Activated CD4-positive, CD25-positive, alpha-beta regulatory T cell treated with anti-CD3 and anti-CD28 coated beads, Interleukin-2, amount 50 U/mL, for 24 hours (primary cell): ENCODE results near the gene SSBP1.
A peak's percentile ranks its signal among the peaks of the same experiment; 100 is the strongest.
"Not testable (repeated sequence)": the region's sequence is repeated elsewhere in the genome, so short reads cannot be mapped to it uniquely, and the experiment has no call there.

Source experiments
- ATAC-seq, 2 donors: fragments of 150-1000 bp; cut with Tn5 transposase; one replicate each; pipeline ENCODE4 v1.10.0; 2021; ENCODE audit warnings: mild to moderate bottlenecking in 1 of 2, moderate library complexity in 1 of 2

Gene SSBP1

GRCh38 chr7:141737836-141738591, at the start of gene SSBP1:
Gene SSBP1, plus strand, starts transcription at chr7:141738358. Its CDS starts 809 bp downstream, at chr7:141739167.
- peak; percentile 88 for ATAC-seq

- not testable (repeated sequence) for ATAC-seq
Measured at GRCh38 chr7:141689072-141689825, 48.9 kb upstream of the SSBP1 start.

- ATAC-seq = no peak
Measured at GRCh38 chr7:141691540-141691939, 46.6 kb upstream of the SSBP1 start.

- ATAC-seq = no peak
Measured at GRCh38 chr7:141691961-141692360, 46.2 kb upstream of the SSBP1 start.

- no peak for ATAC-seq
Measured at GRCh38 chr7:141693082-141693481, 45.1 kb upstream of the SSBP1 start.

GRCh38 chr7:141695803-141696289, 42.3 kb upstream of the SSBP1 start:
- no peak for ATAC-seq

GRCh38 chr7:141696348-141696747, 41.8 kb upstream of the SSBP1 start:
- ATAC-seq = no peak

GRCh38 chr7:141697211-141697871, 40.8 kb upstream of the SSBP1 start:
- ATAC-seq = no peak

GRCh38 chr7:141698247-141699015, 39.7 kb upstream of the SSBP1 start:
- ATAC-seq = no peak

- no peak for ATAC-seq
Measured at GRCh38 chr7:141699860-141700259, 38.3 kb upstream of the SSBP1 start.

- no peak for ATAC-seq
Measured at GRCh38 chr7:141700296-141700847, 37.8 kb upstream of the SSBP1 start.

GRCh38 chr7:141700848-141701371, 37.2 kb upstream of the SSBP1 start:
- ATAC-seq = no peak

GRCh38 chr7:141701489-141702046, 36.6 kb upstream of the SSBP1 start:
- ATAC-seq = peak; percentile 88

GRCh38 chr7:141702047-141702567, 36.1 kb upstream of the SSBP1 start, which contains the start of gene DENND11:
Gene DENND11, minus strand, starts transcription at chr7:141702166. Its CDS starts 13 bp downstream, at chr7:141702153.
- ATAC-seq = peak; percentile 77 to 78

- no peak for ATAC-seq
Measured at GRCh38 chr7:141702892-141703291, 35.3 kb upstream of the SSBP1 start.

- ATAC-seq = no peak
Measured at GRCh38 chr7:141704112-141704511, 34.0 kb upstream of the SSBP1 start.

- no peak for ATAC-seq
Measured at GRCh38 chr7:141704741-141705140, 33.4 kb upstream of the SSBP1 start.

GRCh38 chr7:141706239-141707064, 31.7 kb upstream of the SSBP1 start:
- ATAC-seq = no peak

- ATAC-seq = no peak
Measured at GRCh38 chr7:141708351-141708750, 29.8 kb upstream of the SSBP1 start, which contains the start of gene WEE2. Gene WEE2, plus strand, starts transcription at chr7:141708353. Its CDS starts 406 bp downstream, at chr7:141708759.

GRCh38 chr7:141709318-141709717, 28.8 kb upstream of the SSBP1 start:
- ATAC-seq = no peak
